Measurements from ENCODE around the gene RNF207. TPM values are rescaled to one million over a fixed set of nuclear protein-coding genes. Genes with fewer than 3 reads are reported as not detected.

Gene RNF207
- total and polyA plus RNA-seq, 2 donors (not counting 3 experiments of a cell fraction or from before 2014, with no cell fraction given) = 3.2 to 8.2 TPM

GRCh38 chr1:6252374-6252710, 46.4 kb downstream of the RNF207 start:
- TF ChIP-seq POLR2A (IDR thresholded peaks at IDR 0.05; ENCODE audit: low read depth, low read length) = no peak
- TF ChIP-seq JUN (IDR thresholded peaks at IDR 0.05; ENCODE audit: borderline replicate concordance, insufficient read depth, insufficient read length, low read depth) = no peak
- TF ChIP-seq FOS (IDR thresholded peaks at IDR 0.05; ENCODE audit: borderline replicate concordance, insufficient read depth, low read length) = no peak
- TF ChIP-seq MYC (IDR thresholded peaks at IDR 0.05; ENCODE audit: low read depth, low read length) = no peak
- TF ChIP-seq GATA2 (IDR thresholded peaks at IDR 0.05; ENCODE audit: insufficient read depth, insufficient read length, low read depth, low read length) = no peak
- no peak for TF ChIP-seq EZH2 (IDR thresholded peaks at IDR 0.05; ENCODE audit: borderline replicate concordance, low read depth, low read length, severe bottlenecking)
- no peak for TF ChIP-seq POLR2AphosphoS5 (IDR thresholded peaks at IDR 0.05; ENCODE audit: insufficient read depth, low read depth, low read length)
- TF ChIP-seq CTCF (IDR thresholded peaks at IDR 0.05; ENCODE audit: extremely low read depth in 1 of 2, insufficient read depth in 1 of 2, low read depth in 1 of 2, low read length in 2 of 2) = no peak
- no peak for TF ChIP-seq MAX (IDR thresholded peaks at IDR 0.05; ENCODE audit: insufficient read depth, insufficient read length)
- CTCF ChIA-PET = no interaction called here
- BruUV-seq (replicated peaks) = no TSS peak
- no peak overlapping the region for H3K27ac ChIP-seq (ENCODE audit: insufficient read depth, low read depth, low read length)
- DNase-seq (ENCODE audit: low read depth, low spot score) (no peak), FAIRE-seq (no peak)
- H3K4me3 ChIP-seq (replicated peaks in 1 of 3; ENCODE audit: insufficient read depth in 1 of 3, low read depth in 1 of 3, low read length in 3 of 3) = no peak overlapping the region
- H3K79me2 ChIP-seq (ENCODE audit: control insufficient read depth, insufficient read depth, low read length) = no peaks in the 10 kb centered on the region
- no peak overlapping the region for H3K9ac ChIP-seq (replicated peaks; ENCODE audit: extremely low read depth, insufficient read depth, low read length)
- dilution Hi-C loops (cut with MboI; ENCODE audit: extremely low pct_ligation_motif_present, low sequenced_read_pairs) (no loop called here), intact Hi-C loops (cut with micrococcal nuclease) (no loop called here)
- no peak overlapping the region for H2AFZ ChIP-seq (ENCODE audit: low read depth, low read length)
- no peaks in the 10 kb centered on the region for H3K4me1 ChIP-seq (ENCODE audit: control insufficient read depth, extremely low read depth, insufficient read depth, low read length)
- no peaks in the 10 kb centered on the region for H3K36me3 ChIP-seq (ENCODE audit: control insufficient read depth in 2 of 2, extremely low read depth in 1 of 2, insufficient read depth in 2 of 2, low read length in 2 of 2)
- POLR2A ChIA-PET = no interaction called here
- peaks cover 3 to 10% of the 10 kb centered on the region in 2 experiments for H3K27me3 ChIP-seq (ENCODE audit: control insufficient read depth in 2 of 2, insufficient read depth in 2 of 2, low read length in 2 of 2)
- H3K4me2 ChIP-seq (ENCODE audit: insufficient read depth, low read length) = no peak overlapping the region
- H3K9me3 ChIP-seq (replicated peaks; ENCODE audit: control insufficient read depth, insufficient read depth, low read length) = no peaks in the 10 kb centered on the region
- no peaks in the 10 kb centered on the region for H4K20me1 ChIP-seq (replicated peaks; ENCODE audit: control insufficient read depth, extremely low read depth, insufficient read depth, low read length)
- H3K9me1 ChIP-seq (replicated peaks; ENCODE audit: control insufficient read depth, extremely low read depth, insufficient read depth, low read length) = no peaks in the 10 kb centered on the region

All from endothelial cell of umbilical vein (primary cell).